NCI-H1694 (cell line): ENCODE results near the gene MUC16.

ENCODE experiments used
- DNase-seq: peaks from one replicate; lab custom pipeline; 2025; lab: John Stamatoyannopoulos, UW

The MUC16 gene

DNA sequence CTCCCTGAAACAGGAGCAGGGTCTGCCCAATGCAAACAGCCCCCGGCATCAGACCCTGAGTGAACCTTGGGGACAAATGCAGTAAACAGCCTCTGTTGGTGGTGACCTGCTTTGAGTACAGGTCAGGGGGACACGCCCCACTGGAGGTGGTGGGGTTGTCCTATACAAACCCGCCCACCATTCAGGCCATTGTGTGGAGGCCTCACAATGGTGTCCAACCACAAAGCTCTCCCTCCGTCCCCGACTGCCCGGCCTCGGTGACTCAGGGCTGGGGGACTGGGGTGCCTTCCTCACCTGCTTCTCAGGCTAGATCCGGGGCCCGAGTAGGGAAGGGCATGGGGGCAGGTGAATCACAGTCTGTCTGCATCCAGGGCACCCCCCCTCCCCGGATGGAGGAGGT lies 1.5 kb downstream of the MUC16 start:
- no peak for DNase-seq

DNA sequence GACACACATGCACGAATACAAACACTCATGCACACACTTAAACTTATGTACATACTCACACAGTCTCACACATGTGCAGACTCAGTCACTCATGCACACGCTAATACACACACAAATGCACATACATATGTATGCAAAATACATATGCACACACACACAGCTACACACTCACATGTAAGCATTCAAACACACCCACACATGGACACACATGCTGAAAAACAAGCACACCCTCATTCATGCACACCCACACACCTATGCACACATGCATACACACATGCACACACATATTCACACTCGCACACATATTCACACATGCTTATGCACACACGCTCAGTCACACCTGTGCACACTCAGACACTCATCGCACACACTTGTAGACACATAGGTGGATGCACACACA lies 9.3 kb downstream of the MUC16 start:
- DNase-seq, result no peak

DNA sequence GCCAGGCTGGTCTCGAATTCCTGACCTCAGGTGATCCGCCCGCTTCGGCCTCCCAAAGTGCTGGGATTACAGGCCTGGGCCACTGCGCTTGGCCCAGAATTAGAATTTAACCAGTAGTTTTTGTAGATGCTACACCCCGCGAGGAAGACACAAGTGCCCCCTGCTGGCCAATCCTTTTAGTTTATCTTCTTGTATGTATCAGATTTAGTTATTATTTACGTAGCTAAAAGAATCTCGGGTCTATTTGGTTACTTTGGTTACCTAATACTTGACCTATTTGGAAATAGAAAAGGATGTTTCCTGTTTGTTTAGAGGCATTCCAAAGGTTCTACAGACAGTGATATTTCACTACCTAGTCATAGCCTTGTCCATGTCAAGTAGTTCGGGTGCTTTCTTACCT lies 22.0 kb downstream of the MUC16 start:
- DNase-seq, result no peak

DNA sequence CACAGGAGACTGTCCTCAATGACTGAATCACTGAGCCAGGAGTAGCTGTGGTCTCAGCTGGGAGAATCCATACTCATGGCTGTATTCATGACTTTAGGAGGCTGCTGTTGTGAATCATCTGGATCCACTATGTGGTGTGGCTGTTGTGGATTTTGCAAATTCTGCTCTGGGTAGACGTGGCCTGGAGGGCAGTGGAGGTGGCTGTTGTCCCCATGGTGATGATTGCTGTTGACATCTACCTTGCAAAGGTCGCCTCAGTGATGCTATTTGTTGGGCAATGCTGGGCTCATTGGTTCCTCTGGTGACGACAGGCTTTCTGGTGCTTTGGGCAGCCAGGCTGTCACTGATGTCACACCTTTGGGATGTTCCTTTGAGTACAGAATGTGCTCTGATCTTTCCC lies 23.9 kb downstream of the MUC16 start:
- no peak for DNase-seq

DNA sequence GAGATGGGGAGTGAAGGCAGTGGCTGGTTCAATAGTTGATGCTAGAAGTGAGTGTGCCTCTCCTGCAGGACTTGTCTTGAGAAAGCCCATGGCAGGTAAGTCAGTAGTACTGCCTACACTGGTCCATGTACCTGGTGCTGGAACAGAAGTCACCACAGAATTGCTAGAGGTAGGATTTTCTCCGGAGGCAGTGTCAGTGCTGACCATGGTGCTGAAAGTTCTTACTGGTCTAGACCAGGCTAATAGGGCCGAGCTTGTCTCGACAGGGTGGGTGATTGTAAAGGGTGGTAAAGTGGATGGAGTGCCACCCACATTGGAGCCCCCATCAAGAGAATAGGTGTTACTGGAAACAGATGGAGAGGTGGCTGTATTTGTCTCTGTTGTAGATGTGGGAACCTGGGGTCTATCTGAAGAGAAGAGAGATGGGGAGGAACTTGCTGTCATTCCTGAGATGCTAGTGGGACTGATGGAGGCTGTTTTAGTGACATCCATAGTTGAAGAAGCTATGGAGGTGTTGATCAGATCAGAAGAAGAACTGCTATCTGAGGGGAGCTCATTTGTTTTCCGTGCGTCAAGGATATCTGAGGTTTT lies 36.6 kb downstream of the MUC16 start:
- DNase-seq, result no peak

DNA sequence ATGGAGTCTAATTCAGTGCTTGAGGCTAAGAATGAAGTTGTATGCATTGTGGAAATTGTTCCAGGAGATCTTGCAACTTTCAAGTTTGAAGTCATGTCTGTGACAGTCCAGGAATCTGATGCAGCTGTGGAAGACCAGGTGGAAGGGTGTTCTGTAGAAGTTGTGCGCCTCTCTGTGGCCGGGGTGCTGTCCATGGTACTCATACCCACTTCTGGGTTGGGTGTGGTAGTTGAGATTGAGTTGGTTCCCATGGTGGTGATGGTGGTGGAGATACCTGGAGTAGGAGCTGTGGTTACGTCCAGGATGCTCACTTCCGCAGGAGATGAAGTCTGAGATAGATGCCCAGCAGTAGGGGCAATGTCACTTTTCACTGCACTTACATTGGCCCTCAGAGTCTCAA lies 44.3 kb downstream of the MUC16 start:
- no peak for DNase-seq
